ENCODE data around the gene GPC6. TPM values are rescaled to one million over a fixed set of nuclear protein-coding genes. Genes with fewer than 3 reads are reported as not detected.

The GPC6 gene
- polyA plus RNA-seq, 1 of the 3 experiments (the other 2 are of a cell fraction), result 6.7 TPM

DNA sequence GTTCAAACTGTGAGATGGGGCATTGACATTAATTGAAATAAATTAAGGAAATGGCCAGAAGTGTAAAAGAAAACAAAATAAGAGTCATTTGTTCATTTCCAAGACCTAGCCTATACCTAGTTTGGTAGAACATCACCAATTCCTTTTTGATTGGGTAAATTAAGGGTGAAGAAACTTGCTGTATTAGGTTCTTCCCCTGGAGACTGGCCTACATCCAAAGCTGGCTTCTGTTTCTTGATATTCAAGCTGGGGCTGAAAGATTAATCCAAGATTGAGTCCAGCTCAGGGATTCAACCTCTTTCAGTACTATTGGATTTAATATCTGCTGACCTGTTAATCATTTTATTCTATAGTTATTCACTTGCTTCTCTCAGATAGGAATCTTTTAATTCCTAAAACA lies 183.2 kb downstream of the GPC6 start:
- Histone ChIP-seq H3K27me3 (ENCODE audit: insufficient read depth) (no peaks in the 10 kb centered on the region), H3K9me3 (no peaks in the 10 kb centered on the region), H2AFZ (ENCODE audit: low read depth) (no peak overlapping the region), H3K27ac (ENCODE audit: low read depth in 2 of 2, low read length in 1 of 2) (no peak overlapping the region), H3K4me3 (ENCODE audit: low read depth in 2 of 2, low read length in 1 of 2) (no peak overlapping the region), H3K36me3 (replicated peaks in 1 of 2; ENCODE audit: control insufficient read depth in 1 of 2, insufficient read depth in 2 of 2, low read length in 1 of 2) (no peaks in the 10 kb centered on the region), H3K4me1 (ENCODE audit: control insufficient read depth in 1 of 2, insufficient read depth in 2 of 2, low read depth in 1 of 2, low read length in 1 of 2) (peaks cover 0 to 15% of the 10 kb centered on the region in 2 experiments; a peak in 2 of 4 replicates), H3K4me2 (no peak overlapping the region), H3K9ac (no peak overlapping the region), H4K20me1 (ENCODE audit: insufficient read depth) (no peaks in the 10 kb centered on the region), H3K79me2 (ENCODE audit: insufficient read depth) (no peaks in the 10 kb centered on the region), H3K9me2 (no peaks in the 10 kb centered on the region), H3F3A (replicated peaks; ENCODE audit: insufficient read depth) (no peaks in the 10 kb centered on the region)
- POLR2A ChIA-PET, result no interaction called here
- CTCF ChIA-PET, result interaction anchor here (1.3 kb wide), 1 partner anchor 16 kb away, joined by 3 read pairs; no protein-coding TSS in a partner anchor
- no peak for TF ChIP-seq SIN3A (IDR thresholded peaks at IDR 0.05; ENCODE audit: borderline replicate concordance, low read depth, low read length)
- no peak for TF ChIP-seq MXI1 (IDR thresholded peaks at IDR 0.05; ENCODE audit: low read depth, low read length)
- no peak for TF ChIP-seq NFIC (IDR thresholded peaks at IDR 0.05; ENCODE audit: borderline replicate concordance)
- TF ChIP-seq, protein P1, sequence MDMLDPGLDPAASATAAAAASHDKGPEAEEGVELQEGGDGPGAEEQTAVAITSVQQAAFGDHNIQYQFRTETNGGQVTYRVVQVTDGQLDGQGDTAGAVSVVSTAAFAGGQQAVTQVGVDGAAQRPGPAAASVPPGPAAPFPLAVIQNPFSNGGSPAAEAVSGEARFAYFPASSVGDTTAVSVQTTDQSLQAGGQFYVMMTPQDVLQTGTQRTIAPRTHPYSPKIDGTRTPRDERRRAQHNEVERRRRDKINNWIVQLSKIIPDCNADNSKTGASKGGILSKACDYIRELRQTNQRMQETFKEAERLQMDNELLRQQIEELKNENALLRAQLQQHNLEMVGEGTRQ (IDR thresholded peaks at IDR 0.05; ENCODE audit: borderline replicate concordance, low read depth, low read length), result no peak
- no peak for DNase-seq

- Histone ChIP-seq H4K20me1 (ENCODE audit: insufficient read depth) (no peaks in the 10 kb centered on the region), H3K27ac (ENCODE audit: low read depth in 2 of 2, low read length in 1 of 2) (peak overlapping the region in 1 of 2 experiments; percentile 78; a peak in 2 of 4 replicates), H3K79me2 (ENCODE audit: insufficient read depth) (no peaks in the 10 kb centered on the region), H3K9ac (no peak overlapping the region), H3F3A (replicated peaks; ENCODE audit: insufficient read depth) (no peaks in the 10 kb centered on the region), H2AFZ (ENCODE audit: low read depth) (no peak overlapping the region), H3K36me3 (replicated peaks in 1 of 2; ENCODE audit: control insufficient read depth in 1 of 2, insufficient read depth in 2 of 2, low read length in 1 of 2) (no peaks in the 10 kb centered on the region), H3K4me1 (ENCODE audit: control insufficient read depth in 1 of 2, insufficient read depth in 2 of 2, low read depth in 1 of 2, low read length in 1 of 2) (peaks cover 0 to 8% of the 10 kb centered on the region in 2 experiments; a peak in 2 of 4 replicates), H3K9me2 (no peaks in the 10 kb centered on the region), H3K27me3 (ENCODE audit: insufficient read depth) (no peaks in the 10 kb centered on the region), H3K4me2 (no peak overlapping the region), H3K9me3 (no peaks in the 10 kb centered on the region), H3K4me3 (ENCODE audit: low read depth in 2 of 2, low read length in 1 of 2) (no peak overlapping the region)
- ChIA-PET POLR2A (no interaction called here), CTCF (interaction anchor here (1.3 kb wide), 1 partner anchor 162 kb away, joined by 3 read pairs; no protein-coding TSS in a partner anchor)
- DNase-seq, result peak; percentile 3
- WGBS (ENCODE audit: low lambda C conversion rate), result 89% methylated on average over 3 of the region's 3 CpGs
- TF ChIP-seq GATA2 (CRISPR knock-in tag; IDR thresholded peaks at IDR 0.05), result peak; percentile 60
- TF ChIP-seq NFIC (IDR thresholded peaks at IDR 0.05; ENCODE audit: borderline replicate concordance), result no peak
- TF ChIP-seq, protein P2, sequence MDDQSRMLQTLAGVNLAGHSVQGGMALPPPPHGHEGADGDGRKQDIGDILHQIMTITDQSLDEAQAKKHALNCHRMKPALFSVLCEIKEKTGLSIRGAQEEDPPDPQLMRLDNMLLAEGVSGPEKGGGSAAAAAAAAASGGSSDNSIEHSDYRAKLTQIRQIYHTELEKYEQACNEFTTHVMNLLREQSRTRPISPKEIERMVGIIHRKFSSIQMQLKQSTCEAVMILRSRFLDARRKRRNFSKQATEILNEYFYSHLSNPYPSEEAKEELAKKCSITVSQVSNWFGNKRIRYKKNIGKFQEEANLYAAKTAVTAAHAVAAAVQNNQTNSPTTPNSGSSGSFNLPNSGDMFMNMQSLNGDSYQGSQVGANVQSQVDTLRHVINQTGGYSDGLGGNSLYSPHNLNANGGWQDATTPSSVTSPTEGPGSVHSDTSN (IDR thresholded peaks at IDR 0.05), result no peak
- TF ChIP-seq RFX5 (IDR thresholded peaks at IDR 0.05; ENCODE audit: low read length), result no peak
- TF ChIP-seq, protein P3, sequence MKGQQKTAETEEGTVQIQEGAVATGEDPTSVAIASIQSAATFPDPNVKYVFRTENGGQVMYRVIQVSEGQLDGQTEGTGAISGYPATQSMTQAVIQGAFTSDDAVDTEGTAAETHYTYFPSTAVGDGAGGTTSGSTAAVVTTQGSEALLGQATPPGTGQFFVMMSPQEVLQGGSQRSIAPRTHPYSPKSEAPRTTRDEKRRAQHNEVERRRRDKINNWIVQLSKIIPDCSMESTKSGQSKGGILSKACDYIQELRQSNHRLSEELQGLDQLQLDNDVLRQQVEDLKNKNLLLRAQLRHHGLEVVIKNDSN (IDR thresholded peaks at IDR 0.05; ENCODE audit: borderline replicate concordance, low read depth), result no peak
- TF ChIP-seq ELF1 (IDR thresholded peaks at IDR 0.05), result no peak
- no peak for TF ChIP-seq TEAD4 (IDR thresholded peaks at IDR 0.05; ENCODE audit: borderline replicate concordance, insufficient read depth)
- no peak for TF ChIP-seq NRF1 (IDR thresholded peaks at IDR 0.05; ENCODE audit: low read depth, low read length)
- no peak for TF ChIP-seq FOXM1 (IDR thresholded peaks at IDR 0.05; ENCODE audit: low read depth)
- TF ChIP-seq RCOR1 (IDR thresholded peaks at IDR 0.05; ENCODE audit: low read length), result peak; percentile 37; the same call in 1 of the 2 replicates
- no peak for TF ChIP-seq SIN3A (IDR thresholded peaks at IDR 0.05; ENCODE audit: borderline replicate concordance, low read depth, low read length)
- no peak for TF ChIP-seq SMC3 (IDR thresholded peaks at IDR 0.05; ENCODE audit: low read depth, low read length)
- no peak for TF ChIP-seq EZH2phosphoT487 (IDR thresholded peaks at IDR 0.05; ENCODE audit: borderline replicate concordance, low read depth)
- TF ChIP-seq MEF2A (IDR thresholded peaks at IDR 0.05; ENCODE audit: borderline replicate concordance, low read depth), result no peak
- TF ChIP-seq, protein P4, sequence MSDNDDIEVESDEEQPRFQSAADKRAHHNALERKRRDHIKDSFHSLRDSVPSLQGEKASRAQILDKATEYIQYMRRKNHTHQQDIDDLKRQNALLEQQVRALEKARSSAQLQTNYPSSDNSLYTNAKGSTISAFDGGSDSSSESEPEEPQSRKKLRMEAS (IDR thresholded peaks at IDR 0.05; ENCODE audit: low read depth), result no peak
- no peak for TF ChIP-seq POLR2AphosphoS5 (IDR thresholded peaks at IDR 0.05; ENCODE audit: low read depth, low read length)
- TF ChIP-seq, protein P1 (IDR thresholded peaks at IDR 0.05; ENCODE audit: borderline replicate concordance, low read depth, low read length), result no peak
- TF ChIP-seq RAD21 (IDR thresholded peaks at IDR 0.05; ENCODE audit: low read length), result peak; percentile 8; the same call in 1 of the 2 replicates
- no peak for TF ChIP-seq TCF12 (IDR thresholded peaks at IDR 0.05)
- TF ChIP-seq GABPA (IDR thresholded peaks at IDR 0.05; ENCODE audit: low read depth), result no peak
- peak; percentile 33 for TF ChIP-seq CHD2 (IDR thresholded peaks at IDR 0.05; ENCODE audit: low read length, partially characterized antibody)
- no peak for TF ChIP-seq FOXJ3 (CRISPR knock-in tag; IDR thresholded peaks at IDR 0.05)
- peak in 1 of 2 experiments; percentile 72; a peak in 2 of 4 replicates for TF ChIP-seq EP300 (IDR thresholded peaks at IDR 0.05; ENCODE audit: borderline replicate concordance in 1 of 2, low read depth in 1 of 2, low read length in 1 of 2)
- TF ChIP-seq YY1 (IDR thresholded peaks at IDR 0.05; ENCODE audit: low read depth), result no peak
- TF ChIP-seq FOSL2 (IDR thresholded peaks at IDR 0.05; ENCODE audit: borderline replicate concordance, low read depth), result no peak
- TF ChIP-seq MXI1 (IDR thresholded peaks at IDR 0.05; ENCODE audit: low read depth, low read length), result 0 out of 2 replicates have a peak, but pooled peaks have one; percentile 30
Observed at GRCh38 chr13:93411186-93411680, 184.6 kb downstream of the GPC6 start.
